HG03039 (cell line): ENCODE measurements around the gene MAPKAPK3.
"Not testable (repeated sequence)": the region's sequence is repeated elsewhere in the genome, so short reads cannot be mapped to it uniquely, and the experiment has no call there.

Experiments
- ATAC-seq: cut with Tn5 transposase; IDR thresholded peaks from one replicate; pipeline ENCODE4 v1.9.1; 2021; ENCODE audit warnings: mild to moderate bottlenecking, moderate library complexity; ENCODE audit not compliant: unreplicated experiment

The MAPKAPK3 gene

DNA sequence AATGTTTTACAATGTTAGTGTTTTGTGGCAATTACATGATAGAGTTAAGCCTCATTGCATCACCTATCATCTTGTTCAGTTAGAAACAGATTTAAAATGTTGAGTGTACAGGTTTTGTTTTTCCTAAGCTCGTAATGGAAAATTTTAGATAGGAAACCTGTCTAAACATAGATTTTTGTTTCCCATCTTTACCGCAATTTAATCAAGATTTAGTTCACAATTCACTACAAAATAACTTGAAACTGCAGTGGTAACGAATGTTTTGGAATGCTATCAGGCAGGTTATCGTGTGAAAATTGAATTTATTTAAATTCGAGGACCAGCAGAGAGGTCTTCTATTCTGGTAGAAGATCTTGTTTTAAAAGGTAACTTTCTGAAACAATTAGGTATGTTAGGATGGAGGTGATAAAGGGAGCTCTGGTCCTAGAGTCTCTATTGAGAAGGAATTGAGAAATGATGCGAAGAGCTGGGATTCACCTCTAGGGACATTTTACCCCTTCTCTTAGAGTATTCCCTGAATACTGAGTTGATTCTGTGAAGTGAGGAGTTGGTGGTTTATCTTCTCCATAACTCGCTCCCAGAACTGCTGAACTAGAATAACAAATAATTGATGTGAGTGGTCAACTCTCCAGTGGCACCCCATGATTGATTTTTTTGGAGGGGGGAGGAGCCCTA is 59.2 kb downstream of the MAPKAPK3 start:
- no peak for ATAC-seq

DNA sequence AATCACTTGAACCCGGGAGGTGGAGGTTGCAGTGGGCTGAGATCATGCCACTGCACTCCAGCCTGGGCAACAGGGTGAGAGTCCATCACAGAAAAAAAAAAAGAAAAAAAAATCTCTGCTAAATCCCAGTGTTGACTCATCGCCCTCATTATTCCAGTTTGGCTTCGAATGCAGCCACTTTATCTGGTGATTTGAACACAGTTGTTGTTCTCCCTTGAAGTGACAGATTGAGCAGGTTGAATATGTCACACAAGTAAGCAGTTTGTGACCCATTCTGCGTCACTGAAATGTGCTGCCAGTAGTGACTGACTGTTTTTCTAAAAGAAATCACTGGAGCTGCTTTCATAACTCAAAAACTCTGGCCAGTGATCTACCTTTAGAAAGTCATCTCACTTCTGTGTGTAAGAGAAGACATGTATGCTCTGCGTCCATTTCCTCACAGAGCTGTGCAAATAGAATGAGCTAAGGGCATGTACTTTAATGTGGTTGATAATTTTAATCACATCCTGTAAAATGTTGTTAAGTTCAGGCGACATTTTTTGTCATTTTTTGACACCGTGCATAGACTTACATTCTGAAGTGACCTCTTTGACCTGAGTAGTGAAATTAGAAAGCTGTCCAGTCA is 70.3 kb downstream of the MAPKAPK3 start:
- ATAC-seq: no peak

DNA sequence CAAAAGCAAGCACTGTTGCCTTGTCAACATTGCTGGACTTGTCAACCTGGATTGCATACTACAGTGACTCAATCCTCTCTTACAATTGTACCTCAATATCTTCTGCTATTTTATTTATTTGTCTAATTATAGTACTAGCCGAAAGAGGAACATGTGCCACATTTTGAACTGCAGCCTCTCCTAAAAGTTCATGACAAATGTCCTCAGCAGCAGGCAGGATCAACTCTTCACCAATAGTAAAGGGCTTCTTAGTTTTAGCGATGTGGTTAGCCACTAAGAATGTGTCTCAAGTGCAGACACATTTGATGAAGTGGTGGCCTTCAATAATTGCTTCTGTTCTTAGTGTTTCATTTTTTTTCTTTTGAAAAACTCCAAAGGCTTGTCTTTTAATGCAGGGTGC is 71.0 kb downstream of the MAPKAPK3 start:
- no peak for ATAC-seq

DNA sequence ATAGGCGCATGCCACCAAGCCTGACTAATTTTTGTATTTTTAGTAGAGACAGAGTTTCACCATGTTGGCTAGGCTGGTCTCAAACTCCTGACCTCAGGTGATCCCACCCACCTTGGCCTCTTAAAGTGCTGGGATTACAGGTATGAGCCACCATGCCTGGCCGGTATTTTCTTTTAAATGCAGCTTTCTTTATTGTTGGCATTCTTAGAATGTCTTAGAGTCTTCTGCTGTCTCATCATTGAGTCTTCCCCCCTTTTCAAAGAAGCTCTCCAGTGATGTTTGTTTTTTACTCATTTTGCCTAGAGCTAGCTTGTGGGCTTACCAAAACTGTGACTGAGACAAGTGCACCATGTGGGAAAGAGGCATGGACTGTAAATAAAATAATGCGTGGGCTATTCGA is 71.7 kb downstream of the MAPKAPK3 start:
- ATAC-seq: not testable (repeated sequence)

DNA sequence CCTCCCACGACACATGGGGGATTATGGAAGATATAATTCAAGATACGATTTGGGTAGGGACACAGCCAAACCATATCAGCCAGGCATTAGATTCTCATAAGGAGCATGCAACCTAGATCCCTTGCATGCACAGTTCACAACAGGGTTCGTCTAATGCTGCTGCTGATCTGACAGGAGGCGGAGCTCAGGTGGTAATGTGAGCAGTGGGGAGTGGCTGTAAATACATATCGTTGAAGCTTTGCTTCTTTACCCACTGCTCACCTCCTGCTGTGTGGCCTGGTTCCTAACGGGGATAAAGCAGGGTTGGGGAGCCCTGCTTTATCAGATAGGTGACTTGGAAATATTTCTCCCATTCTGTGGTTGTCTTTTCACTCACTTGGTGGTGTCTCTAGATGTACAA is 72.6 kb downstream of the MAPKAPK3 start:
- ATAC-seq: no peak

DNA sequence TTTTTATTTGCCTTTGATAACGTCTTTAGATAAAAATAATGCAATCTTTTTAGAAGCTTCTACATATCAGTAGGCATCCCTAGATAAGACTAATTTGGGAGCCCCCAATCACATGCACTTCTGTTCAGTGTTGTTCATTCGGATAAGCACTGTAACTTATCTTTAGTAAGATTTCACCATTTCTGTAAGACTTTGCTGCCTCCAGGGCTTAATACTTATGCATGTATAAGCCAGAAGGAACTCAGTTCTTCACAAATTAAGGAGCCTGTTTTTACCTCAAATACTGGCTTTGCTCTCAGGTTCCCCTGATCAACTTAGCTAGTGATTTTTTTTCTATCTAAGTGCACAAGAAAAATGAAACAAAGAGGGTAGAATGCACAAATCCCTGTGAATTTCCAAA is 78.1 kb downstream of the MAPKAPK3 start:
- no peak for ATAC-seq

DNA sequence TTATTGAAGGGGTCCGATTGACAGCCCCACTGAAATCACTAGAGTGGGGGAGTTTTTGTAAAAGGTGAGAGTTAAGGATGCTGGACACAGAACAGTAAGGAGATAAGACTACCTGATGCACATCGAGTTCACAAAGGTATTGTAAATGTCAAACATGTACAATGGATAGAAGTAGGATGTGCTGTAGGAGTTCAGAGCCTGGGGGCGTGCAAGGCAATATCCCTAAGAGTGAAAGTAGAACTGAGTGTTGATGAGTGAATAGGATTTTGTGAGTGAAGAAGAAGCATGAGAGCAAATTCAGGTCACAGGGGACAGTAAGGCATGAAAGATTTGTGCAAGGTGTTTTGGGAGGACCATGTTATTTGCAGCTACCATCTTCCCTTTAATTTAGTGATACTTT is 79.3 kb downstream of the MAPKAPK3 start:
- ATAC-seq: no peak

DNA sequence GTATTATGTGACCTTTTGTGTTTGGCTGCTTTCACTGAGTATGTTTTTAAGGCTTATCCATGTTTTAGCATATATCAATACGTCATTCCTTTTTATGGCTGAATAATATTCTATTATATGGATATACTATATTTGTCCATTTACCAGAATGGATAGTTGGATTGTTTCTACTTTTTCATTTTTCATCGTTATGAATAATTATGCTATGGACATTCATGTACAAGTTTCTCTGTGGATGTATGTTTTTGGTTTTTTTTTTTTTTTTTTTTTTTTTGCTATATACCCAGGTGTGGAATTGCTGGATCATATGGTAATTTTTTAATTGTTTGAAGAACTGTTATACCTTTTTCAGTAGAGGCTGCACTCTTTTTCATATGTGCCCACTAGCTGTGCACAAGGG is 81.3 kb downstream of the MAPKAPK3 start:
- ATAC-seq: no peak
